ENCODE data around the gene BOK.

The BOK gene

GRCh38 chr2:241551998-241552737 lies 6.4 kb upstream of the BOK start:
- no peak for DNase-seq (ENCODE audit: extremely low read depth, low read depth)
- H3K4me3 ChIP-seq (replicated peaks; ENCODE audit: low read depth, low read length) = no peak overlapping the region
- TF ChIP-seq, protein P1, sequence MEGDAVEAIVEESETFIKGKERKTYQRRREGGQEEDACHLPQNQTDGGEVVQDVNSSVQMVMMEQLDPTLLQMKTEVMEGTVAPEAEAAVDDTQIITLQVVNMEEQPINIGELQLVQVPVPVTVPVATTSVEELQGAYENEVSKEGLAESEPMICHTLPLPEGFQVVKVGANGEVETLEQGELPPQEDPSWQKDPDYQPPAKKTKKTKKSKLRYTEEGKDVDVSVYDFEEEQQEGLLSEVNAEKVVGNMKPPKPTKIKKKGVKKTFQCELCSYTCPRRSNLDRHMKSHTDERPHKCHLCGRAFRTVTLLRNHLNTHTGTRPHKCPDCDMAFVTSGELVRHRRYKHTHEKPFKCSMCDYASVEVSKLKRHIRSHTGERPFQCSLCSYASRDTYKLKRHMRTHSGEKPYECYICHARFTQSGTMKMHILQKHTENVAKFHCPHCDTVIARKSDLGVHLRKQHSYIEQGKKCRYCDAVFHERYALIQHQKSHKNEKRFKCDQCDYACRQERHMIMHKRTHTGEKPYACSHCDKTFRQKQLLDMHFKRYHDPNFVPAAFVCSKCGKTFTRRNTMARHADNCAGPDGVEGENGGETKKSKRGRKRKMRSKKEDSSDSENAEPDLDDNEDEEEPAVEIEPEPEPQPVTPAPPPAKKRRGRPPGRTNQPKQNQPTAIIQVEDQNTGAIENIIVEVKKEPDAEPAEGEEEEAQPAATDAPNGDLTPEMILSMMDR (IDR thresholded peaks at IDR 0.05; ENCODE audit: low read depth, low read length, missing control alignments) = no peak

GRCh38 chr2:241553512-241553830 lies 5.1 kb upstream of the BOK start:
- TF ChIP-seq, protein P1 (IDR thresholded peaks at IDR 0.05; ENCODE audit: low read depth, low read length, missing control alignments) = no peak
- no peak for DNase-seq (ENCODE audit: extremely low read depth, low read depth)

DNA sequence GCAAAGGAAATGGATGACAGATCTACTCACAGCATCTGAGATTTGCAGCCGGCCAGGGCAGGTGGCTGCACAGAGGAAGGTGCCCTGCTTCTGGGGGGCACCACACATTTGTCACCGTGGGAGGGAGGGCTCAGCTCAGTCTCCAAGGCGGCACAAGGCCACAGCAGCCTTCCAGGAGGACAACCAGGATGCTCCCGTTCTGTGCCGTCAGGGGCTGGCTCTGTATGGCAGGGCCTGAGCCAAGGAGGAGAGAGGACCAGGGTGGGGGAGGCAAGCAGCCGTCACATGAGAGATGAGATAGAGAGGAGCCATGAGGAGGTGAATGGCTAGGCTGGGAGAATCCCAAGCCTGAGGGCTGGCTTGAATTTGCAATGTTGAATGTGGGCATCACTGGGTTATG lies 4.6 kb upstream of the BOK start:
- no peak for DNase-seq (ENCODE audit: extremely low read depth, low read depth)

More at GRCh38 chr2:241553512-241553830, 5.1 kb upstream of the BOK start:
- no peak overlapping the region for H3K4me3 ChIP-seq (replicated peaks; ENCODE audit: low read depth, low read length)

GRCh38 chr2:241554610-241555322 lies 3.8 kb upstream of the BOK start:
- H3K4me3 ChIP-seq (replicated peaks; ENCODE audit: low read depth, low read length) = no peak overlapping the region
- no peak for DNase-seq (ENCODE audit: extremely low read depth, low read depth)
- TF ChIP-seq, protein P1 (IDR thresholded peaks at IDR 0.05; ENCODE audit: low read depth, low read length, missing control alignments) = no peak

More for the DNA sequence above, 4.6 kb upstream of the BOK start:
- H3K4me3 ChIP-seq (replicated peaks; ENCODE audit: low read depth, low read length) = no peak overlapping the region
- TF ChIP-seq, protein P1 (IDR thresholded peaks at IDR 0.05; ENCODE audit: low read depth, low read length, missing control alignments) = no peak

- no peak overlapping the region for H3K4me3 ChIP-seq (replicated peaks; ENCODE audit: low read depth, low read length)
- DNase-seq (ENCODE audit: extremely low read depth, low read depth) = no peak
- TF ChIP-seq, protein P1 (IDR thresholded peaks at IDR 0.05; ENCODE audit: low read depth, low read length, missing control alignments) = no peak
Measured at GRCh38 chr2:241555711-241556110, 2.8 kb upstream of the BOK start.

GRCh38 chr2:241556746-241557145 lies 1.8 kb upstream of the BOK start:
- no peak overlapping the region for H3K4me3 ChIP-seq (replicated peaks; ENCODE audit: low read depth, low read length)
- TF ChIP-seq, protein P1 (IDR thresholded peaks at IDR 0.05; ENCODE audit: low read depth, low read length, missing control alignments) = no peak
- no peak for DNase-seq (ENCODE audit: extremely low read depth, low read depth)
